Adrenal gland (tissue), 5 donors: ENCODE results near the gene RPS6KA4.

Experiments
- CTCF ChIP-seq, 6 experiments: fragments of 450-650 bp in 4 of 6; fragments of 200-600 bp in 2 of 6; sonication (generic) in 1 of 6; IDR thresholded peaks; 1 replicate in 5 of 6; 2 replicates in 1 of 6; pipeline versions ENCODE4 v1.5.1 to v1.8.0; 2016 to 2021; ENCODE audit warnings: antibody characterized with exemption in 6 of 6, mild to moderate bottlenecking in 2 of 6, moderate library complexity in 1 of 6
- POLR2A ChIP-seq, 2 donors: fragments of 450-650 bp; IDR thresholded peaks; one replicate each; pipeline ENCODE4 v1.6.1; 2017; ENCODE audit warnings: antibody characterized with exemption in 2 of 2, mild to moderate bottlenecking in 2 of 2, moderate library complexity in 1 of 2
- donor health status: DM: no; HTN: no; CAD: no.

- TF ChIP-seq CTCF (IDR thresholded peaks at IDR 0.05) (no peak), POLR2A (IDR thresholded peaks at IDR 0.05) (no peak)
These were observed 5.5 kb downstream of the RPS6KA4 start for GRCh38 chr11:64364435-64364834.
